Pericardium fibroblast (primary cell): ENCODE results near the gene NKX2-2. TPM values are rescaled to one million over a fixed set of nuclear protein-coding genes. Genes with fewer than 3 reads are reported as not detected.

Experiments used
- total RNA-seq: library from RNA; depleted of rRNA; stranded (reverse); fragments of >200 nt; gene quantifications from 2 replicates; pipeline ENCODE4 v1.2.3, GENCODE V29; 2015

NKX2-2 gene
- total RNA-seq, result not detected in 2 replicates

GRCh38 chr20:21513881-21514540 lies at the start of gene NKX2-2:
NKX2-2 (minus strand) TSS chr20:21514064; CDS start chr20:21513669, 395 bp downstream.

Other genes starting within 250 kb of the NKX2-2 start
- 53.4 and 57.5 TPM in 2 replicates for gene XRN2, start 210.7 kb downstream of the NKX2-2 start, total RNA-seq
- not detected in 2 replicates for gene NKX2-4, start 116.5 kb downstream of the NKX2-2 start, total RNA-seq
- gene PAX1, start 191.6 kb upstream of the NKX2-2 start, total RNA-seq, result not detected in 2 replicates